Fibroblast of skin of back (primary cell): ENCODE measurements around the gene PCBP1. TPM values are rescaled to one million over a fixed set of nuclear protein-coding genes. Genes with fewer than 3 reads are reported as not detected.
A peak's percentile ranks its signal among the peaks of the same experiment; 100 is the strongest.
"Not testable (repeated sequence)": the region's sequence is repeated elsewhere in the genome, so short reads cannot be mapped to it uniquely, and the experiment has no call there.

ENCODE experiments used
- DNase-seq: peaks from one replicate; pipeline ENCODE4 v3.0.0-alpha.2; 2013
- polyA plus RNA-seq, 2 experiments: library from polyadenylated mRNA; unstranded; fragments of 120-200 nt; gene quantifications; one replicate each; pipeline ENCODE4 v1.2.1, GENCODE V29; 2013; ENCODE audit not compliant: insufficient read length in 2 of 2

Gene PCBP1
- 299 TPM for polyA plus RNA-seq (2013, experiment 1 of 2; ENCODE audit: insufficient read length)
- 246 TPM for polyA plus RNA-seq (2013, experiment 2 of 2; ENCODE audit: insufficient read length)

- peak; percentile 94 for DNase-seq
Measured at GRCh38 chr2:70086838-70087701, at the start of gene PCBP1. Gene PCBP1 (plus strand): TSS chr2:70087477. CDS start chr2:70087744, 267 bp downstream.

GRCh38 chr2:70039366-70039765 is 47.9 kb upstream of the PCBP1 start:
- DNase-seq, result no peak

- peak; percentile 38 for DNase-seq
Measured at GRCh38 chr2:70041663-70042062, 45.6 kb upstream of the PCBP1 start.

- DNase-seq, result no peak
Measured at GRCh38 chr2:70042246-70042645, 45.0 kb upstream of the PCBP1 start.

GRCh38 chr2:70043252-70043875 is 43.9 kb upstream of the PCBP1 start:
- no peak for DNase-seq

- DNase-seq, result no peak
Measured at GRCh38 chr2:70044290-70045040, 42.8 kb upstream of the PCBP1 start.

- no peak for DNase-seq
Measured at GRCh38 chr2:70045405-70045804, 41.9 kb upstream of the PCBP1 start.

- no peak for DNase-seq
Measured at GRCh38 chr2:70045932-70046331, 41.3 kb upstream of the PCBP1 start.

GRCh38 chr2:70046534-70046933 is 40.7 kb upstream of the PCBP1 start:
- DNase-seq, result no peak

- DNase-seq, result no peak
Measured at GRCh38 chr2:70047451-70047850, 39.8 kb upstream of the PCBP1 start.

- DNase-seq, result no peak
Measured at GRCh38 chr2:70049255-70049654, 38.0 kb upstream of the PCBP1 start.

- DNase-seq, result no peak
Measured at GRCh38 chr2:70050631-70051425, 36.4 kb upstream of the PCBP1 start.

- not testable (repeated sequence) for DNase-seq
Measured at GRCh38 chr2:70055259-70055658, 32.0 kb upstream of the PCBP1 start.

GRCh38 chr2:70061317-70061716 is 26.0 kb upstream of the PCBP1 start:
- DNase-seq, result no peak

GRCh38 chr2:70062270-70062669 is 25.0 kb upstream of the PCBP1 start:
- DNase-seq, result no peak

- DNase-seq, result no peak
Measured at GRCh38 chr2:70068119-70068518, 19.2 kb upstream of the PCBP1 start.

- DNase-seq, result no peak
Measured at GRCh38 chr2:70069049-70069448, 18.2 kb upstream of the PCBP1 start.

GRCh38 chr2:70070542-70071268 is 16.6 kb upstream of the PCBP1 start:
- peak; percentile 86 for DNase-seq

- DNase-seq, result no peak
Measured at GRCh38 chr2:70073493-70073892, 13.8 kb upstream of the PCBP1 start.

- DNase-seq, result no peak
Measured at GRCh38 chr2:70078384-70078783, 8.9 kb upstream of the PCBP1 start.

- no peak for DNase-seq
Measured at GRCh38 chr2:70080610-70081200, 6.6 kb upstream of the PCBP1 start.
